OCI-LY3 (cell line): ENCODE measurements around the gene EARS2.

Source experiments
- EZH2phosphoT487 ChIP-seq: fragments of 200-600 bp; shearing (Covaris generic); IDR thresholded peaks from 2 replicates; pipeline ENCODE4 v1.6.1; 2018; ENCODE audit warnings: antibody characterized with exemption, mixed run types, low read depth
- TF ChIP-seq, protein P1 (sequence below): fragments of 200-600, 300-600 bp; sonication (generic); IDR thresholded peaks from 2 replicates; pipeline ENCODE4 v1.5.1; 2014; ENCODE audit warnings: antibody characterized with exemption, low read length, low read depth

DNA sequence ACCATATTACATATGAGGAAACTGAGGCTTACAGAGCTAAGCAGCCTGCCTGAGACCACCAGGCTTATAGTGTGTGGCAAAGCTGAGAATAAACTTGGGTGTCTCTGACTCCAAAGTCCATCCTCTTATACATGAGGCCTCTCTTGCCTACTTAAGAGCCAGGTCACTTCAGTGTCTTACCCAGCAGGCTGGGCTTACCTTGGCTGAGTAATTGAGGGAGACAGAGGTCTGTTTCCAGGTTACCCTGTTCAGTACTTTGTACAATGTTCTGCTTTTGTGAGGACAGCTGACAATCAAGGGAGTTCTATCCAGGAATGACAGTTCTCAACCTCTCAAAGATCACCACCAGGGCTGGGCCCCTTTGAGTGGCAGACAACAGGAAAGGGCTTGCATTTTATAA, 24.6 kb upstream of the EARS2 start:
- TF ChIP-seq, protein P1, sequence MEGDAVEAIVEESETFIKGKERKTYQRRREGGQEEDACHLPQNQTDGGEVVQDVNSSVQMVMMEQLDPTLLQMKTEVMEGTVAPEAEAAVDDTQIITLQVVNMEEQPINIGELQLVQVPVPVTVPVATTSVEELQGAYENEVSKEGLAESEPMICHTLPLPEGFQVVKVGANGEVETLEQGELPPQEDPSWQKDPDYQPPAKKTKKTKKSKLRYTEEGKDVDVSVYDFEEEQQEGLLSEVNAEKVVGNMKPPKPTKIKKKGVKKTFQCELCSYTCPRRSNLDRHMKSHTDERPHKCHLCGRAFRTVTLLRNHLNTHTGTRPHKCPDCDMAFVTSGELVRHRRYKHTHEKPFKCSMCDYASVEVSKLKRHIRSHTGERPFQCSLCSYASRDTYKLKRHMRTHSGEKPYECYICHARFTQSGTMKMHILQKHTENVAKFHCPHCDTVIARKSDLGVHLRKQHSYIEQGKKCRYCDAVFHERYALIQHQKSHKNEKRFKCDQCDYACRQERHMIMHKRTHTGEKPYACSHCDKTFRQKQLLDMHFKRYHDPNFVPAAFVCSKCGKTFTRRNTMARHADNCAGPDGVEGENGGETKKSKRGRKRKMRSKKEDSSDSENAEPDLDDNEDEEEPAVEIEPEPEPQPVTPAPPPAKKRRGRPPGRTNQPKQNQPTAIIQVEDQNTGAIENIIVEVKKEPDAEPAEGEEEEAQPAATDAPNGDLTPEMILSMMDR = no peak
- no peak for TF ChIP-seq EZH2phosphoT487
